ENCODE measurements around the gene DDIT4.
"Not testable (repeated sequence)": the region's sequence is repeated elsewhere in the genome, so short reads cannot be mapped to it uniquely, and the experiment has no call there.

The DDIT4 gene

DNA sequence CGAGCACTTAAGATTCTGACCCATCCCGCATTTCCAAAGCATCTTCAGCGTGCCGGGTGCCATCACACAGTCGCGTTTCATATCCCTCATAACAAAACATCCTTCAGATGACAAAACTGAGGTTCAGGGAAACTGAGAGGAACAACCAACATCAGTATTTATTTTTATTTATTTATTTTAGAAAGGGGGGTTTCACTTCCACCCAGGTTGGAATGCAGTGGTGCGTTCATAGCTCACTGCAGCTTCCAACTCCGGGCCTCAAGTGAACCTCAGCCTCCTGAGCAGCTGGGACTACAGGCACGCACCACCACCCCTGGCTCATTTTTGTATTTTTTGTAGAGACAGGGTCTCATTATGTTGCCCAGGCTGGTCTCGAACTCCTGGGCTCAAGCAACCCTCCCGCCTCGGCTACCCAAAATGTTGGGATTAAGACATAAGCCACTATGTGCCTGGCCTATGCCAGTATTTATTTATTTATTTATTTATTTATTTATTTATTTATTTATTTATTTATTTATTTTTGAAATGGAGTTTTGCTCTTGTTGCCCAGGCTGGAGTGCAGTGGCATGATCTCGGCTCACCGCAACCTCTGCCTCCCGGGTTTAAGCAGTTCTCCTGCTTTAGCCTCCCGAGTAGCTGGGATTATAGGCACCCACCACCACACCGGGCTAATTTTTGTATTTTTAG lies 24.4 kb upstream of the DDIT4 start:
- DNase-seq = not testable (repeated sequence)

DNA sequence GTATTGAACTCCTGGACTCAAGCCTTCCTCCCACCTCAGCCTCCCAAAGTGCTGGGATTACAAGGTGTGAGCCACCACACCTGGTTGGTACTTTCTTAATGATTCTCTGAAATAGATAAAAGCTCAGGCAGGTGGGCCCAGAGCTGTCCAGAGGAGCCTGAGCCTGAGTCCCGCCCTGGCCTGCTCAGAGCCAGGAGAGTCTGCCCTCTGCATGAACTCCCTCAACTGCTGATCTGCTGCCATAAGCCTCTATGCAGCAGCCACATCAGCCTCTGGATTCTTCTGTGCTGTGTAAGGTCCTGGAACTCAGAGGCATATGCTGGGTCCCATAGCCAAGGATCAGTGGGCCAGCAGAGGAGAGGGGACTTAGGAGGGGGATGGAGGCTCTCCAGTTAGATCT lies 23.1 kb upstream of the DDIT4 start:
- DNase-seq = no peak

DNA sequence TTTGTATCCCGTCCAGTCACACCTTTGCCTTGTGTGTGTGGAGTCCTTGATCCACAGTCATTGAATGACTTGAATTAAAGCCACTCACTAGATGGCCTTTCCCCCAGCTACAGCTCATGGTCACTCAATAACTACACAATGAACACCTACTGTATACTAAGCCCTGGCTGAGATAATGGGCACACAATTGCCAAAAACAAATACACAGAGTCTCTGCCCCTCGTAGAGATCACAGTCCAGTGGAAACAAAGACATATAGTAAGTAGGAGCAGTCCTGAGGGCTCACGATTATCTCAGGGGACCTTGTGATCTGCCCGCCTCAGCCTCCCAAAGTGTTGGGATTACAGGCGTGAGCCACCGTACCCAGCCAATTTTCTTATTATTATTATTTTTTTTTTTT lies 22.1 kb upstream of the DDIT4 start:
- no peak for DNase-seq

DNA sequence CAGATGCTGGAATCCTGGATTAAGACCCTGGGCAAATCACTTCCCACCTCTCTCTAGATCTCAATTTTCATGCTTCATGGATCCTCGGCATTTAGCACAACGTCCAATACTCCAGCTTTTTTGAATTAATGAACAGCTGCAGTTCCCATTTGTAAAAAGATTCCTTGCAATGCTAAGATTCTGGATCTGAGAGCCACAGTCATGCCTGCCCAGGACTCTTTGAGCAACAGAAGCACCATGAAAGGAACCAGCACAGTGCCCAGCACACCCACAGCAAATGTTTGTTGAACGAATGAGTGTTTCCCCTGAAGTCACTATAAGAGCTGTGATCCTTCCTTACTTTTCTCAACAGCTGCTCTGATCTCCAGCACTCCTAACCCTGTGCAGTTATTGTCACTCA lies 20.8 kb upstream of the DDIT4 start:
- DNase-seq = peak in 1 of 2 donors; percentile 2

DNA sequence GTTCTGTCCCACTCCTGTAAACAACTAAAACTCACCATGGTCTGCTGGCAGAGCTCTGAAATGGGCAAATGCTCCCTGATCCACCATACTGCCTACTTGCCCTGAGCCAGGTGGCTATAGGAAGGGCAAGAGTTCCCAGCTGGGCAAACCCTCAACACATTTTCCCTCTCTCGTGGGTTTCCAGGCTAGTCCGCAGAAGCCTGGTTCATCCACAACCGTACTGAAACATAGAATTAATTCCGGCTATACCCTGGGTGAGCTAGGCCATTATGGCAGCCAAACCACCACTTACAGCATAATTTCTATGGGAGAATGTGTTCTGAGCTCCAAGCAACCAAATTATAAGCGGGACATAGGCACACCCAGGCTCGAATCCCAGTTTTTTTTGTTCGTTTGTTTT lies 20.1 kb upstream of the DDIT4 start:
- DNase-seq = peak in 1 of 2 donors; percentile 0

DNA sequence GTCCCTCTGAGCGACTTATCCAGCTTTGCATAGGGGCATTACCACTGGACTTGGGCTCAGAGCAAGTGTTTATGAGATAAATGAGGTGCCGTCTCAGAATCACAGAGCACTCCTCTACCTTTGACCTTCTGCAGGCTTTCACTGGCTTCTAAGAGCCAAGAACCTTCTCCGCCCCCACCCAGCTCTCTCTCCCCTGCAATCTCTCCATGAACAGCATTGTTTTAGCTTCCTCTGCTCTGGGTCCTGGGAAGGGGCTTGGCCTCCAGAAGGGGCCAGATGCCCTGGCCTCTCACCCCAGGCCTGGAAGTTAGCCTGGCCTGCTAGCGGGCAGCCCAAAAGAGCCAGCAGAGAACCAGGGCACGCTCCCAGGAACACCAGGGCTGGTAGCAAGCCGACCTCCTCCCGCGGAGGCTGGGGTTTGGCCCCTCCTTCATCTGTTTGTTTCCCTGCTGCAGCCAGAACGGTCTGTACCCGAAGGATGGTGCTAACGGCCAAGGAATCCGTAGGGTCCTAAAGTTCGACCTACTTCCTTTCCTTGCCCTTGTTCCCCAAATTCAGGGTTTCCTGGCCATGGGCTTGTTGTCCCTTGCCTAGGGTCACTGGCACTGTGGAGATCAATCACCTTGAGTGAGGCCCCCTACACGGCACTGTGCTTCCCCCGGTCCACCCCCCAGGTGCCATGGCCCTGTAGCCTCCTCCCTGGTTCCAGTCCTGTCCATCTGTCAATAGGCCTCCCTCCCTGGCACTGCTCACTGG lies 18.7 kb upstream of the DDIT4 start:
- peak; percentile 62 to 63 for DNase-seq

DNA sequence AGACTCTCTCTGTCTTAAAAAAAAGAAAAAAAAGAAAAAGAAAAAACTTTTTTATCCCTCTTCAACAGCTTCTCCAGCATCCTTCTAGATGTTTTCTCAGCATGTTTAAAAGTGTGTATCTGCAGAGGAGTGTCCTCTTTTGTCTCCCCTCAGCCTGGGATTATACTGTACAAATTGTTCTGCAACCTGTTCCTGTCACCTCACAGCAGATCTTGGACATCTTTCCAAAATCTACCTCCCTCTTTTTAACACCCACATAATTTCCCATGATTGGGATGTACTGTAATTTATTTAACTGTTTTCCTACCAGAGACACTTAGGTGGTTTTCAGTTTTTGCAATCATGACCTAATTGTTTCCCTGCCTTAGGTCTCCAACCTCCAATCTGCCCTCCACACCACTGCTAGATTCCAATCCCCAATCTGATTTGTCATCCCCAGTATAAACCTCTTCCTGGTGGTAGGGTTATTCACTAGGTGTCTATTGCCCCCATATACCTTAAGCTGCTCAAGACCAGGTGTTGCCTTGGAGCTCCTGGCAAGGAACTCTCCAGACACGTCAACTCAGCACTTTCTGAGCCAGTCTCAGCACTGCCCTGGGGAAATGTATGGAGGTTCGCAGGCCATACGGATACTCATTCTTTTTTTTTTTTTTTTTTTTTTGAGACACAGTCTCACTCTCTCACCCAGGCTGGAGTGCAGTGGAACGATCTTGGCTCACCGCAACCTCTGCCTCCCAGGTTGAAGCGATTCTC lies 17.6 kb upstream of the DDIT4 start:
- no peak for DNase-seq

DNA sequence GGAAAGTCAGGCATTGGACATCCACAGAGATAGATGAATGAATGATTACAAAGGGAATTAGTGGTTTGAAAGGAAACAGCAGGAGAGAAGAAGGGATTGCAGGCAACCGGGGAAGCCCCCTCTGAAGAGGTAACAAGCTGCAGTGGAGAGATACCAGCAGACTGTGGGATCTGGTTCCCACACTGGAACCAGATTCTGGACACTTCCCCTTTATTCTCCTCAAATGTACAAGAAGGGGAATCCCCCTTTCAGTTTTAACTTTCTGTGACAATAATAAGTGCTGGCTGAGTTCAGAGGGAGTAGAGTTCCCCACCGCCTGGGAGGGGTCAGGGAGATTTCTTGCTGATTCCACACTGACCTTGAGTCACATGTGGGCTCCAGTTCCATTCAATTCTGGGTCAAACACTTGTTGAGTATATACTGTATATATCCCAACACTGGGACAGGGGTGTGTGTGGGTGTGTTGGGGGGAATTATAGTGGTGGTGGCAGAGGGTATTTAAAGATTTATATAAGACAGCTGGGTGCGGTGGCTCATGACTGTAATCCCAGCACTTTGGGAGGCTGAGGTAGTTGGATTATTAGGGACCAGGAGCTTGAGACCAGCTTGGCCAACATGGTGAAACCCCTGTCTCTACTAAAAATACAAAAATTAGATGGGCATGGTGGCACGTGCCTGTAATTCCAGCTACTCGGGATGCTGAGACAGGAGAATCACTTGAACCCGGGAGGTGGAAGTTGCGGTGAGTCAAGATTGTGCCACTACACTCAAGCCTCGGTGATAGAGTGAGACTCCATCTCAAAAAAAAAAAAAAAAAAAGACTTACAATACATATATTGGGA lies 16.5 kb upstream of the DDIT4 start:
- DNase-seq = peak; percentile 78 to 87

DNA sequence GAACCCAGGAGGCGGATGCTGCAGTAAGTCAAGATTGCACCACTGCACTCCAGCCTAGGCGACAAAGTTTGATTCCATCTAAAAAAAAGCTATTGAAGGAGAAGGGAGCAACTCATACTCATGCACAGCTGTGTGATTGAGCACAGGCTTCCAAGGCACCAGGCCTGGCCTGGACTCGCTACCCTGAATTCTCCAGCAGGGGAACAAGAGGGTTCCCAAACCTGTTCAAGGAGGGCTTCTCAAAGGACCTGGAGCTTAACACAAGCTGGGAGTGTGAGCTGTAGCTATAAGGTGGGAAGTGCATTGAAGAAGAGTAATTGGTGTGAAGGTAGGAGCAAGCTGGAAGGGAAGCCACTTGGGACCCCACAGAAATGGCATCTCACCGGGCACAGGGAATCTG lies 15.1 kb upstream of the DDIT4 start:
- peak in 1 of 2 donors; percentile 1 for DNase-seq

DNA sequence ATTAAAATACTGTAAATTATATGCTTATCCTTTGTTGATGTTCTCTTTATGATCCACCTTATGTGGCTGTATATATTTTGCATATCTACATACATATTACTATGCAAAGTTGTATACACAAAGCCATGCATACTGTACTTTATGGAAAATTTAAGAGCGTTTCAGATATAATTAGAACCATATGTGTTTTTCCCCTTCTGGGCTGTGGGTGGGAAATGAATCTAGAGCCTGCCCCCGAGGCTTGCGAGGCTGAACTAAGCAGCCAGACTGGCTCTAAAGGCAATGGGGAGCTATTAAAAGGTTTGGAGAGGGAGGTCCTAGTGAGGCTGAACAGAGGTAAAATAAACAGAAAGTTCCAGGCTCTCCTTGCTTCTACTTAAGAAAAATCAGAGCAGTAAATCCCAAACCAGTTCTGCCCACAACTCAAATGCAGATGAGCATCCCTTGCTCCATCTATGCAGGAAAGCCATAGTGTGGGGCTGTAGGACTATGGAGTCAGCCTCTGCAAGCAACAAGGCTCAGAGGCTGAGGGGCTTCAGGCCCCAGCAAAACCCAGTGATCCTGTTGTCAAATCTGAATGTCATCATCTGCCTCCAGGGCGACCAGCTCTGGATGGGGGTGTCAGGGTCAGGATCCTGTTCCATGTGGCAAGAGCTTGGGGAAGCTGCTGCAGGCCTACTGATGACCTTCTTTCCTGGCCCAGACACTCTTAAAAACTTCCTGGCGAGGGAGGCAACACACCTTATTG lies 14.1 kb upstream of the DDIT4 start:
- DNase-seq = peak; percentile 1 to 51

DNA sequence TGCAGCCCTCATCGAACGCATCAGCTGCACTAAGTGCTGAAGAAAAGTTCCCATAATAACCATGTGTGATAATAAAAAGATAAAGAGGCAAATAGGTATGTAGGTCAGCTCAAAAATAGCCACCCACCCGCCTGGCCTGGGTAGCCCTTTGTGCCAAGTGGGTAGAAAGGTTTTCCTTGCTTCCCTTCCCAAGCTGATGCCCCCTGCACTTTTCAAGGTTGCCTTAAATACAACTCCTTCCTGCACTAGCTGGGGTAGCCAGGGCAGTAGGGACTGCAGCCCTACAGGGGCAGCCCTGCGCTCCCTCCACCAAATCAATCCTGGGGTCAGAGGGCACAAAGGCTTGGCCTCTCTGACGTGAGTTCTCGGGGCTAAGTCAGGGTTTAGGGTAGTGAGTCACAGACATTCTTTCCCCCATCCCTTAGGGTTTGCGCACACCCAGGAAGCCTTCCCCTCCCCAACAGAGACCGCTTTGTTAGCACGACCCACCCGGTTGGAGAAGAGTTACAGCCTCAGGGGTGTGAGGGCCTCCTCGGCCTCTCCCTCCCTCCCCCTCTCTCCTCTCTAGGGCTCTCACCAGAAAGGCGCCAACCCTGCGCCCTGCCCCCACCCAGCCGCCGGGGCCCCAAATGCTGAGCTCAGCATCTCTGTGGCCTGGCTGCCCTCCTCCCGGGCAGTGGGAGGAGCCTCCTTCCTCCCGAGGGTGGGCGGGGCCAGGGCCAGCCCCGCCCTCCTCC lies 13.3 kb upstream of the DDIT4 start:
- DNase-seq = peak in 1 of 2 donors; percentile 32

DNA sequence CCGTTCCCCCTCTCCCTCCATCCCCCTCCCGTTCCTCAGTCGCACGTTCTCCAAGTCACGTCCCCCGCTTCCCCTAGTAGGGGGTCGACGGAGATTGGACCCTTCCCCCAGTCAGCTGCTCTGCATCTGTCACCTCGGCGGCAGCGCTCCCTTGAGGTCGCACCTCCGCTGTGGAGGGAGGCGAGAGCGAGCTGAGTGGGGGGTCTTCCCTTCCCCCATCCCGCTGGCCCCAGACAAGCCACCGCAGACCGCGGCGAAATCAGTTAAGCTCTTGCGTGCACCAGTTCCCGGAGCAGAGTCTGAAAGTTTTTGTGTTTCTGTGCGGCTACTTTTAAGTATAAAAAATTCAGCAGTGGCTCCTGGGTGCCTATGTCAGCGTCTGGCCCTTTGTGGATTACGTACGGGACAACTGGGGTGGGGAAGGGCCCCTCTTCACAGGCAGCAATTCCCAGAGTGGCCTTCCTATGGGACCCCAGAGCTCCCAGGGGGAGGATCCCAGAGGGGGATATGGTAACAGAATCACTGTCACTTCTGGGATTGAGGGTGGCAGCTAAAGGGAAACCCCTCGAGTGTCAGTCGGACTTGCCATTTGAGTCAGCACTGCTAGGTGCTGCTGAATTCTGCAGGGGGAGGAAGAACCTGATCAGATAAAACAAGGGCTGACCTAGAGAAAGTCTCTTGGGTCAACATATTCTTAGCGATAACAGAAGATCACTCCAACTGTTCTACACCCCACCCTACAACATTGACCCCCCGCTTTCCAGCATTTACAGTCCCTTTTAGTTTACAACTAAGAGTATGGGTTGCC lies 12.5 kb upstream of the DDIT4 start:
- DNase-seq = no peak

DNA sequence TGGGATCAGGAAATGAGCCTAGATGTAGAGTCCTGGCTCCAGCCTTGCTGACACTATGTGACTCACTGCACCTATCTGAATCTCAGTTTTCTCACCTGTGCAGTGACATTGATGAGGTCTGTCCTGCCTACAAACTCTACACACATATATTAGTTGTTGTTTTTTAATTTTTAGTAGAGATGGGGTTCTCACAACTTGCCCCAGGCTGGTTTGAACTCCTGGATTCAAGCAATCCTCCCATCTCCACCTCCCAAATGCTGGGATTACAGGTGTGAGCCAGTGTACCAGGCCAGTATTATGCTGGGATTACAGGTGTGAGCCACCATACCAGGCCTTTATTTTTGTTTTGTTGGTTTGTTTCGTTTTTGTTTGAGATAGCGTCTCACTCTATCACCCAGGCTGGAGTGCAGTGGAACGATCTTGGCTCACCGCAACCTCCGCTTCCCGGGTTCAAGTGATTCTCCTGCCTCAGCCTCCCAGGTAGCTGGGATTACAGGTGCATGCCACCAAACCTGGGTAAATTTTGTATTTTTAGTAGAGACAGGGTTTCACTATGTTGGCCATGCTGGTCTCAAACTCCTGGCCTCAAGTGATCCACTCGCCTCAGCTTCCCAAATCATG lies 11.8 kb upstream of the DDIT4 start:
- DNase-seq = no peak

DNA sequence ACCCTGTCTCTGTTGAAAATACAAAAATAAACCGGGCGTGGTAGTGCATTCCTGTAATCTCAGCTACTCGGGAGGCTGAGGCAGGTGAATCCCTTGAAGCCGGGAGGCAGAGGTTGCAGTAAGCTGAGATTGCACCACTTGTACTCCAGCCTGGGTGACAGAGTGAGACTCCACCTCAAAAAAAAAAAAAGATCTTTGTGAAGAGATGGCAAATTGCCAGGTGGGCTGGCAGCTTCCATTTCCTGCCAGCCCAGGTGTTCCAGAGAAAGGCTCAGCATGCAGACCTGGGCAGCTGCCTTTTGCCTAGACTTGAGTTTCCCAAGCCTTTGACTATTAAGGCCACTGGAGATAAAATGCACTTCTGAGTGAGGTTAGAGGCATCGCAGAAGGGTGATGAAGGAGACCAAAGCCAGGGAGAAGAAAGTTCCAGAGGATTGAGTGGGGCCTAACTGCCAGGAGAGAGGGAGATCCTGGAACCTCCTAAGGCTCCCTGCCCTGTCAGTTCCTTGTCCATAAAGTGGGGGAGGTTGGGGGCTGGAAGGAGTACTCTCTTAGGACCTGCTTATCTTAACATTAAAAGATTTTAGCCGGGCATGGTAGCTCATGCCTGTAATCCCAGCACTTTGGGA lies 10.0 kb upstream of the DDIT4 start:
- no peak for DNase-seq

DNA sequence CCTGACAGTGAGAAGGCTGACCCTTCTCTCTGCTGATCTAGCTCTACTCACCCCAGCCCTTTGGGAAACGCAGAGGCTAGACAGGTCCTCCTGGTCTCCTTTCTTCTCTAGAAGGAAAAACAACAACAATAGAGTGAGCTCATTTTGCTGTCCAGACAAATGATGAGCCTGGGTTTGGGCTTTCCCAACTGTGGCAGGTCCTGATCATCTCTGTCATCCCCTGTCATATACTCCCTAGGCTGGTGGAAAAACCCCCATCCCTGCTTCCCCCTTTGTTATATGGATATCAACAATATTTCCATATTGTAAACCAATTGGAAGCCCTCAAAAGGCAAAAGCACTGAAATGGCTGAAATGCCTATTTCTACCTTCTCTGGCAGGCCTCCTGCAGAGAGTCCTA lies 9.2 kb upstream of the DDIT4 start:
- DNase-seq = no peak

DNA sequence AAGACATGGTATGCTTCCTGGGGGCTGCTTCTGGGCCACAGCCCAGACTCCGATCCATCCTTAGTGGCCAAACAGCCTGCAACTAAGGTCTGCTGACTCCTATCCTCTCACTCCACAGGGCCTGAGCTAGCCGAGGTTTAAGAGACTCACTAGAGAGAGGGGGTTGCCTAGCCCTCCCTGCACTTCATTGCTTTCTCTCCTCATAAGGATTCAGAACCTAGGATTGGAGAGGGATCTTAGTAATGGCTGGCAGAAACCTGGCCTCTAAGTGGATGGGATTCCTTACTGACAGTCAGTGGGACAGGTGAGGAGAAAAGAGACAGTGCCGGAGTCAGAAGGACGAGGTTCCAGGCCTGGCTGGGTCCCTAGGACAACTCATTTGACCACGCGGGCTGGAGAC lies 8.2 kb upstream of the DDIT4 start:
- no peak for DNase-seq

DNA sequence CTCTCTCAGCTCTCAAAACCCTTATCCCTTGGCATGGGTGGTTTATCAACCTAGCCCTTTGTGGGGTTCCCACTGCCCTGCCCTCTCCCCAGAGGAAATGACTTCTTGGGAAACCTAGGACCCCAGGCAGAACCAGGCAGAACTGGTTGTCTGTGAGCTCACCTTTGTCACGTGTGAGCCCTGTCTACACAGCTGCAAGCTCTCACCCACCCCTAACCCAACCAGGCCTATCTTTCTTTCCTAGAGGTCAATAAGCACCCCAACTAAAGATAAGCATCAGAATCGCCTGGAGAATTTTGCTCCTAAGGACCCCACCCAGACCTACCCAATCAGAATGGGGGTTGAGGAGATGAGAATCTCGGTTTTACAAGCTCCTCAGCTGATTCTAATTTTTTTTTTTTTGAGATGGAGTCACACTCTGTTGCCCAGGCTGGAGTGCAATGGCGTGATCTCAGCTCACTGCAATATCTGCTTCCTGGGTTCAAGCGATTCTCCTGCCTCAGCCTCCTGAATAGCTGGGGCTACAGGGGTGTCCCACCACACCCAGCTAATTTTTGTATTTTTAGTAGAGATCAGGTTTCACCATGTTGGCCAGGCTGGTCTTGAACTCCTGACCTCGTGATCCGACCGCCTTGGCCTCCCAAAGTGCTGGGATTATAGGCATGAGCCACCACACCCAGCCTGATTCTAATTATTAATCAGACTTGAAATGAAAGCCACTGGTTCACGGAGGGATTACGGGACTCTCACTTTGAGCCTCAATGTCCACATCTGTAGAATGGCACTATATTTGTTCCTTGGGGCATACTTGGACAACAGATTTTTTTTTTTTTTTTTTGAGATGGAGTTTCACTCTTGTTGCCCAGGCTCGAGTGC lies 7.5 kb upstream of the DDIT4 start:
- DNase-seq = no peak

DNA sequence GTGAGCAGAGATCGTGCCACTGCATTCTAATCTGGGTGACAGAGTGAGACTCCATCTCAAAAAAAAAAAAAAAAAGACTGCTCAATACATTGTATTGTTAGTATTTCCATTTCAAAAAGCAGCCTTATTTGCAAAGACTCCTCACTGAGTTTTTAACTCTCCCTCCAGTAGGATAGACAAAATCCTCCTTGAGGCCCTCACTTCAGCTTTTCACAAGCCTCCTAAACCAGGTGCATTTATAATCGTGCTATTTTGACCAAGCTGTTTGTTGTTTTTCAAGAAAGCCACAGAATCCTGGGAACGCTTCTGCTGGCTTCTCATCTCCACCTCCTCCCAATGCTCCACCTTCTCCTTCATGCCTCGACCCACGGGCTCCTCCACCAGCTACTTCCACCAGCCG lies 6.3 kb upstream of the DDIT4 start:
- no peak for DNase-seq

All from inflammatory macrophage (primary cell).